ENCODE results near the gene HOXA3. TPM values are rescaled to one million over a fixed set of nuclear protein-coding genes. Genes with fewer than 3 reads are reported as not detected.

HOXA3 gene
- polyA plus RNA-seq, 1 donor (not counting 4 experiments of a cell fraction or from before 2014, with no cell fraction given): 0.58 TPM

DNA sequence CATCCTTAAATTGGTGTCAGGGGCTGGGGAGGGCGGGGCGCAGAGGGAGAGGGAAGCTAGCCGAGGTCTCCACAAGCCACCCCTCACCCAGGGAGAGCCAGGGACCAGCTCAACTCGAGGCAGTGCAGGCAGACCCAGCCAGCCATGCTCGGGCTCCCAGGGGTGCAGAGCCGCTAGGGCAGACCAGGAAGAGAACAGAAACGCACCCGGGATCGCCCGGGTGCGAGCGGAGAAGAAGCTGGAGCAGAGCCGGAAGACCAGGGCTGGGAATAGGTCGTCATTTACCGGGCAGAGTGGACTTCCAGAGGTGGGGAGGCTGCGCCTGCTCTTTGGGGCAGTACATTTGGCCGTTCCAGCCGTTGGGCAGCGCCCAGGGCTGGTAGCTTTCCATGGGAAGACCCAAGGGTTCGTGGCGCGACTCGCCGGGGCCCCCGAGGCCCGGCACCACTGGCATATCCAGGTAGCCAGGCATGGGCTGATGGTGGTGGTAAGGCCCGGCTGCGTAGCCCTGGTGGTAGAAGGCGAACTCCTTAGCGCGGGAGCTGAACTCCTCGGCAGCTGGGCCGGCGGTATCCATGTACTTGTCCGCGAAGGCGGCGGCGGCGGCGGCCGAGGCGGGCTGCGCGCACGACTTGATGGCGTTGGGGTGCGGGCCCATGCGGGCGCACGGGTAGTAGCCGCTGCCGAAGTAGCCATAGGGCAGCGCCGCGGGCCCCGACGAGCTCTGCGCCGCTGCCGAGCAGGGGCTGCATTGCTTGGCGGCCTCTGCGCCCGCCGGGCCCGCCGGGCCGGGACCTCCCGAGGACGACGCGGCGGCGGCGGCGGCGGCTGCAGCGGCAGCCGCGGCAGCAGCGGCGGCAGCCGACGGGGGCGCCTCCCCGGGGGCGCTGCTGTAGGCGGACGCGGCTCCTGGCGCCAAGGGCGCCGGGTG lies 46.8 kb upstream of the HOXA3 start:
- FAIRE-seq: no peak
- no peak overlapping the region for H3K9ac ChIP-seq (ENCODE audit: control insufficient read depth, extremely low read depth, insufficient read depth, low read length)
- H3K9me3 ChIP-seq (ENCODE audit: control insufficient read depth, low read depth, low read length): no peaks in the 10 kb centered on the region
- dilution Hi-C loops (cut with MboI; ENCODE audit: extremely low pct_ligation_motif_present, low sequenced_read_pairs): no loop called here
- no peak overlapping the region for H2AFZ ChIP-seq (ENCODE audit: control insufficient read depth, low read length)
- no peaks in the 10 kb centered on the region for H3K79me2 ChIP-seq (ENCODE audit: control insufficient read depth, insufficient read depth, low read length)
- H3K36me3 ChIP-seq (ENCODE audit: control insufficient read depth in 2 of 2, extremely low read depth in 1 of 2, insufficient read depth in 2 of 2, low read length in 2 of 2): no peaks in the 10 kb centered on the region
- TF ChIP-seq CTCF (optimal IDR thresholded peaks at IDR 0.05 in 1 of 3, IDR thresholded peaks at IDR 0.05 in 1 of 3, conservative IDR thresholded peaks at IDR 0.05 in 1 of 3; ENCODE audit: extremely low read depth in 1 of 3, insufficient read depth in 2 of 3, low read length in 3 of 3): no peak
- peak; percentile 99 for TF ChIP-seq EZH2 (IDR thresholded peaks at IDR 0.05; ENCODE audit: low read length)
- no peaks in the 10 kb centered on the region for H3K9me1 ChIP-seq (ENCODE audit: control insufficient read depth, extremely low read depth, insufficient read depth, low read length)
- peak overlapping the region; percentile 67 for H3K4me2 ChIP-seq (ENCODE audit: control insufficient read depth, extremely low read depth, insufficient read depth, low read depth, low read length)
- peaks cover 84% of the 10 kb centered on the region for H3K27me3 ChIP-seq (ENCODE audit: control insufficient read depth, extremely low read depth, insufficient read depth, low read length)
- H3K4me3 ChIP-seq (ENCODE audit: control insufficient read depth in 2 of 3, extremely low read depth in 1 of 3, insufficient read depth in 2 of 3, low read depth in 1 of 3, low read length in 3 of 3): peak overlapping the region in 1 of 3 experiments; percentile 43
- DNase-seq (ENCODE audit: low read depth, low spot score): no peak
- H3K4me1 ChIP-seq (ENCODE audit: control insufficient read depth, extremely low read depth, insufficient read depth, low read length): peaks cover 7% of the 10 kb centered on the region
- H4K20me1 ChIP-seq (ENCODE audit: control insufficient read depth, extremely low read depth, insufficient read depth, low read length): no peaks in the 10 kb centered on the region
- H3K27ac ChIP-seq (ENCODE audit: control insufficient read depth, insufficient read depth, low read length): no peak overlapping the region

DNA sequence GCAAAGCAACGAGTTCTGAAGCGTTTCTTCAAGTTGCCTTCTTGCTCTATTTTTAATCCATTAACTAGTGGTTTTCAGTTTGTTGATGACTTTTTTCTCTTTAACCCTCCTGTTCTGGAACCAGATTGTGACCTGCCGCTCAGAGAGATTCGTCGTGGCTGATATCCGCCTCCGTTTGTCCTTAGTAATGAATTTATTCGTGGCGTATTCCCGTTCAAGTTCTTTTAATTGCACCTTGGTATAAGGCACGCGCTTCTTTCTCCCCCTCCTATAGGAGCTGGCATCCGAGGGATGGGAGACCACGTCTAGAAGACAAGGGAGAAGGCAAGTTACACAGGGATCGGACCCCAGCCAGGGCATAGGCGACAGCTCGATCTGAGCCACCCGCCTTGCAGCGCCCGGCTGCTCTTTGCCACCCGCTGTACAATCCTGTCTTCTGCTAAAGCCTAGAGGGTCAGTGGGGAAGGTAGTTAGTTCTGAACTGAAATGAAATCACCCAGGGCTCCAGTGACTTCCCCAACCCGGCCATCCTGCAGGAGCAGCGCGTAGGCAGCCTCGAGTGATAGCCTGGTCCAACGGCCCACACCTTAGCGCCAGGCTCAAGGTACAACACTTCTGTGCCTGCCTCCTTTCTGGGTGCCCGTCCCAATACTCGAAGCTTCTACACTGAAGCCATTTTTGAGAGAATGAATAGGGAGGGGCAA lies 45.9 kb upstream of the HOXA3 start:
- Histone ChIP-seq H3K4me1 (ENCODE audit: control insufficient read depth, extremely low read depth, insufficient read depth, low read length) (peaks cover 7% of the 10 kb centered on the region), H3K9ac (ENCODE audit: control insufficient read depth, extremely low read depth, insufficient read depth, low read length) (no peak overlapping the region), H3K27me3 (ENCODE audit: control insufficient read depth, extremely low read depth, insufficient read depth, low read length) (peaks cover 84% of the 10 kb centered on the region), H2AFZ (ENCODE audit: control insufficient read depth, low read length) (no peak overlapping the region), H3K9me1 (ENCODE audit: control insufficient read depth, extremely low read depth, insufficient read depth, low read length) (no peaks in the 10 kb centered on the region), H3K79me2 (ENCODE audit: control insufficient read depth, insufficient read depth, low read length) (no peaks in the 10 kb centered on the region), H4K20me1 (ENCODE audit: control insufficient read depth, extremely low read depth, insufficient read depth, low read length) (no peaks in the 10 kb centered on the region), H3K36me3 (ENCODE audit: control insufficient read depth in 2 of 2, extremely low read depth in 1 of 2, insufficient read depth in 2 of 2, low read length in 2 of 2) (no peaks in the 10 kb centered on the region), H3K4me3 (ENCODE audit: control insufficient read depth in 2 of 3, extremely low read depth in 1 of 3, insufficient read depth in 2 of 3, low read depth in 1 of 3, low read length in 3 of 3) (peak overlapping the region in 1 of 3 experiments; percentile 43), H3K4me2 (ENCODE audit: control insufficient read depth, extremely low read depth, insufficient read depth, low read depth, low read length) (no peak overlapping the region), H3K27ac (ENCODE audit: control insufficient read depth, insufficient read depth, low read length) (no peak overlapping the region), H3K9me3 (ENCODE audit: control insufficient read depth, low read depth, low read length) (no peaks in the 10 kb centered on the region)
- dilution Hi-C loops (cut with MboI; ENCODE audit: extremely low pct_ligation_motif_present, low sequenced_read_pairs): no loop called here
- FAIRE-seq (no peak), DNase-seq (ENCODE audit: low read depth, low spot score) (no peak)
- TF ChIP-seq EZH2 (IDR thresholded peaks at IDR 0.05; ENCODE audit: low read length) (peak; percentile 91), CTCF (optimal IDR thresholded peaks at IDR 0.05 in 1 of 3, IDR thresholded peaks at IDR 0.05 in 1 of 3, conservative IDR thresholded peaks at IDR 0.05 in 1 of 3; ENCODE audit: extremely low read depth in 1 of 3, insufficient read depth in 2 of 3, low read length in 3 of 3) (no peak)

Data from keratinocyte (primary cell).